ENCODE results near the gene SHISA3.

Gene SHISA3

GRCh38 chr4:42399393-42399792, 2.1 kb downstream of the SHISA3 start:
- H3K4me2 ChIP-seq (ENCODE audit: low read depth, low read length), result no peak overlapping the region
- no peaks in the 10 kb centered on the region for H3K79me2 ChIP-seq (ENCODE audit: low read length)
- peaks cover 24% of the 10 kb centered on the region for H3K27me3 ChIP-seq (replicated peaks; ENCODE audit: insufficient read depth, low read length)
- H3K9me3 ChIP-seq (replicated peaks; ENCODE audit: insufficient read depth, low read length), result no peaks in the 10 kb centered on the region
- no peaks in the 10 kb centered on the region for H3F3A ChIP-seq (ENCODE audit: insufficient read depth, low read length)
- H2AFZ ChIP-seq (ENCODE audit: low read length), result no peak overlapping the region
- H3K36me3 ChIP-seq (replicated peaks; ENCODE audit: insufficient read depth, low read length), result no peaks in the 10 kb centered on the region
- H3K4me1 ChIP-seq (ENCODE audit: low read length), result 0 out of 2 replicates have a peak, but pooled peaks cover 3% of the 10 kb centered on the region
- no peaks in the 10 kb centered on the region for H4K20me1 ChIP-seq (ENCODE audit: insufficient read depth, low read length)
- H3K4me3 ChIP-seq (ENCODE audit: low read length), result no peak overlapping the region
- no peak for DNase-seq
- TF ChIP-seq EZH2phosphoT487 (IDR thresholded peaks at IDR 0.05; ENCODE audit: low read length), result no peak
- H3K27ac ChIP-seq (ENCODE audit: low read length), result no peak overlapping the region
- H3K9me2 ChIP-seq (replicated peaks; ENCODE audit: insufficient read depth, low read length), result no peaks in the 10 kb centered on the region
- H3K9ac ChIP-seq (ENCODE audit: low read length), result no peak overlapping the region

GRCh38 chr4:42401171-42401570, 3.9 kb downstream of the SHISA3 start:
- Histone ChIP-seq H3K4me3 (ENCODE audit: low read length) (no peak overlapping the region), H3K27me3 (replicated peaks; ENCODE audit: insufficient read depth, low read length) (peaks cover 24% of the 10 kb centered on the region), H3K9ac (ENCODE audit: low read length) (no peak overlapping the region), H3K9me3 (replicated peaks; ENCODE audit: insufficient read depth, low read length) (no peaks in the 10 kb centered on the region), H2AFZ (ENCODE audit: low read length) (no peak overlapping the region), H3K9me2 (replicated peaks; ENCODE audit: insufficient read depth, low read length) (no peaks in the 10 kb centered on the region), H3K79me2 (ENCODE audit: low read length) (no peaks in the 10 kb centered on the region), H4K20me1 (ENCODE audit: insufficient read depth, low read length) (no peaks in the 10 kb centered on the region), H3K27ac (ENCODE audit: low read length) (no peak overlapping the region), H3F3A (ENCODE audit: insufficient read depth, low read length) (no peaks in the 10 kb centered on the region), H3K4me2 (ENCODE audit: low read depth, low read length) (no peak overlapping the region), H3K36me3 (replicated peaks; ENCODE audit: insufficient read depth, low read length) (no peaks in the 10 kb centered on the region), H3K4me1 (ENCODE audit: low read length) (0 out of 2 replicates have a peak, but pooled peaks cover 3% of the 10 kb centered on the region)
- no peak for DNase-seq
- TF ChIP-seq CTCF (IDR thresholded peaks at IDR 0.05; ENCODE audit: low read length), result no peak

- H3K79me2 ChIP-seq (ENCODE audit: low read length), result no peaks in the 10 kb centered on the region
- H3K9me3 ChIP-seq (replicated peaks; ENCODE audit: insufficient read depth, low read length), result no peaks in the 10 kb centered on the region
- H3K27ac ChIP-seq (ENCODE audit: low read length), result no peak overlapping the region
- H4K20me1 ChIP-seq (ENCODE audit: insufficient read depth, low read length), result no peaks in the 10 kb centered on the region
- no peak for DNase-seq
- H3K36me3 ChIP-seq (replicated peaks; ENCODE audit: insufficient read depth, low read length), result no peaks in the 10 kb centered on the region
- H2AFZ ChIP-seq (ENCODE audit: low read length), result no peak overlapping the region
- no peak overlapping the region for H3K9ac ChIP-seq (ENCODE audit: low read length)
- peaks cover 6% of the 10 kb centered on the region for H3K27me3 ChIP-seq (replicated peaks; ENCODE audit: insufficient read depth, low read length)
- no peaks in the 10 kb centered on the region for H3K9me2 ChIP-seq (replicated peaks; ENCODE audit: insufficient read depth, low read length)
- no peaks in the 10 kb centered on the region for H3F3A ChIP-seq (ENCODE audit: insufficient read depth, low read length)
- no peak overlapping the region for H3K4me2 ChIP-seq (ENCODE audit: low read depth, low read length)
- no peak overlapping the region for H3K4me3 ChIP-seq (ENCODE audit: low read length)
- no peaks in the 10 kb centered on the region for H3K4me1 ChIP-seq (ENCODE audit: low read length)
- TF ChIP-seq CTCF (IDR thresholded peaks at IDR 0.05; ENCODE audit: low read length) (no peak), EZH2 (optimal IDR thresholded peaks at IDR 0.05; ENCODE audit: low read depth, low read length) (no peak), EZH2phosphoT487 (IDR thresholded peaks at IDR 0.05; ENCODE audit: low read length) (no peak)
Measured at GRCh38 chr4:42404001-42404400, 6.7 kb downstream of the SHISA3 start.

GRCh38 chr4:42410446-42410845, 13.2 kb downstream of the SHISA3 start:
- no peak overlapping the region for H2AFZ ChIP-seq (ENCODE audit: low read length)
- H3K9me2 ChIP-seq (replicated peaks; ENCODE audit: insufficient read depth, low read length), result no peaks in the 10 kb centered on the region
- H3K36me3 ChIP-seq (replicated peaks; ENCODE audit: insufficient read depth, low read length), result no peaks in the 10 kb centered on the region
- no peaks in the 10 kb centered on the region for H3K4me1 ChIP-seq (ENCODE audit: low read length)
- H3K79me2 ChIP-seq (ENCODE audit: low read length), result no peaks in the 10 kb centered on the region
- TF ChIP-seq EZH2 (optimal IDR thresholded peaks at IDR 0.05; ENCODE audit: low read depth, low read length) (no peak), EZH2phosphoT487 (IDR thresholded peaks at IDR 0.05; ENCODE audit: low read length) (no peak), CTCF (IDR thresholded peaks at IDR 0.05; ENCODE audit: low read length) (no peak)
- H3K4me3 ChIP-seq (ENCODE audit: low read length), result no peak overlapping the region
- H3K4me2 ChIP-seq (ENCODE audit: low read depth, low read length), result no peak overlapping the region
- no peaks in the 10 kb centered on the region for H3K9me3 ChIP-seq (replicated peaks; ENCODE audit: insufficient read depth, low read length)
- no peaks in the 10 kb centered on the region for H4K20me1 ChIP-seq (ENCODE audit: insufficient read depth, low read length)
- H3K9ac ChIP-seq (ENCODE audit: low read length), result no peak overlapping the region
- H3K27me3 ChIP-seq (replicated peaks; ENCODE audit: insufficient read depth, low read length), result no peaks in the 10 kb centered on the region
- no peak for DNase-seq
- H3K27ac ChIP-seq (ENCODE audit: low read length), result no peak overlapping the region
- H3F3A ChIP-seq (ENCODE audit: insufficient read depth, low read length), result no peaks in the 10 kb centered on the region

Data from MM.1S (cell line).